Skeletal muscle tissue (tissue), 4 donors: ENCODE measurements around the gene CHST9. TPM values are rescaled to one million over a fixed set of nuclear protein-coding genes. Genes with fewer than 3 reads are reported as not detected.
"Not testable (repeated sequence)": the region's sequence is repeated elsewhere in the genome, so short reads cannot be mapped to it uniquely, and the experiment has no call there.

Experiments
- H3K27ac ChIP-seq: one replicate; pipeline ENCODE4 v1.7.0; 2013; ENCODE audit warnings: mild to moderate bottlenecking, low read depth, low read length, inconsistent platforms
- H3K27me3 ChIP-seq, 3 donors: one replicate each; pipeline ENCODE4 v1.7.0; 2013; ENCODE audit warnings: low read length in 3 of 3; ENCODE audit not compliant: control insufficient read depth in 3 of 3, insufficient read depth in 3 of 3
- H3K36me3 ChIP-seq, 3 donors: one replicate each; pipeline ENCODE4 v1.7.0; 2013; ENCODE audit warnings: low read length in 3 of 3; ENCODE audit not compliant: control insufficient read depth in 3 of 3, insufficient read depth in 3 of 3
- H3K4me1 ChIP-seq, 3 donors: one replicate each; pipeline ENCODE4 v1.7.0; 2013; ENCODE audit warnings: low read length in 3 of 3, mild to moderate bottlenecking in 3 of 3; ENCODE audit not compliant: control insufficient read depth in 3 of 3, insufficient read depth in 3 of 3
- H3K4me3 ChIP-seq, 3 donors: one replicate each; pipeline ENCODE4 v1.7.0; 2013; ENCODE audit warnings: low read length in 3 of 3
- H3K9ac ChIP-seq, 3 donors: one replicate each; pipeline ENCODE4 v1.7.0; 2013; ENCODE audit warnings: low read length in 3 of 3, mild to moderate bottlenecking in 3 of 3, moderate library complexity in 2 of 3, low read depth in 1 of 3
- H3K9me3 ChIP-seq, 3 donors: one replicate each; pipeline ENCODE4 v1.7.0; 2013; ENCODE audit warnings: low read length in 3 of 3; ENCODE audit not compliant: control insufficient read depth in 3 of 3
- total RNA-seq: library from RNA; depleted of rRNA; stranded (reverse); fragments of >200 nt; gene quantifications from one replicate; pipeline ENCODE4 v1.2.3, GENCODE V29; 2014
- donor health status: Osteomylitis.

The CHST9 gene
- total RNA-seq, 1 donor from 2014 or later: 0.52 TPM

DNA sequence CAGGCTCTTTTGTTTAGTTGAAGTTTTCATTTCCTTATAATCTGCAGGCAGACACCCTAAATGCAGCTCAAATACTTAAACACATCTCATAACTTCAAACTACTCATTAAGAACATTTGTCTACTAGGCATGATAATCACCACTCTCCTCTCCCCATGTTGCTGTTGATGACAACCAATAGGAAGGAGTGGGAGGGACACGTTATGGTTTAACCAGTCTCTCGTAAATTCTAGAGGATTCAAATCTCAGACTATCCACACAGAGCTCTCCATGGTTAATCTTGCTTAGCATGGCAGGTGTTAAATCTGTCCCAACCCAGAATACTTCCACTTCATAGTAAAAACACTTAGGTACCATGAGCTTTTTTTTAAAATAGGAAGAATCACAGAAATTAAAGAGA, 192.2 kb downstream of the CHST9 start:
- Histone ChIP-seq H3K9ac (no peak overlapping the region), H3K4me3 (no peak overlapping the region), H3K4me1 (no peaks in the 10 kb centered on the region), H3K9me3 (no peaks in the 10 kb centered on the region), H3K27ac (no peak overlapping the region), H3K36me3 (no peaks in the 10 kb centered on the region), H3K27me3 (no peaks in the 10 kb centered on the region)

DNA sequence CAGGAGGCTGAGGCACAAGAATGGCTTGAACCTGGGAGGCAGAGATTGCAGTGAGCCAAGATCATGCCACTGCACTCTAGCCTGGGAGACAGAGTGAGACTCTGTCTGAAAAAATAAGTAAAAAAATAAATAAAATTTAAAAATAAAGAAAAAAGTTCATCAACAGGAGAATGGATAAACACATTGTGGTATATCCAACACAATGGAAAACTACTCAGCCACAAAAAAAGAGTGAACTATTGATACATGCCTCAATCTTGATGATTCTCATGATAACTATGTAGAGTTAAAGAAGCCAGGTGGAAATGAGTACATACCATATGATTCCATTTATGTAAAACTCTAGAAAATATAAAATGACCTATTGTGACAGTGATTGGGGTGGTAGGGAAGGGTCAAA, 195.3 kb downstream of the CHST9 start:
- no peaks in the 10 kb centered on the region for H3K36me3 ChIP-seq
- H3K9ac ChIP-seq: no peak overlapping the region
- H3K27ac ChIP-seq: no peak overlapping the region
- H3K9me3 ChIP-seq: no peaks in the 10 kb centered on the region
- H3K4me3 ChIP-seq: no peak overlapping the region
- no peaks in the 10 kb centered on the region for H3K4me1 ChIP-seq
- no peaks in the 10 kb centered on the region for H3K27me3 ChIP-seq

DNA sequence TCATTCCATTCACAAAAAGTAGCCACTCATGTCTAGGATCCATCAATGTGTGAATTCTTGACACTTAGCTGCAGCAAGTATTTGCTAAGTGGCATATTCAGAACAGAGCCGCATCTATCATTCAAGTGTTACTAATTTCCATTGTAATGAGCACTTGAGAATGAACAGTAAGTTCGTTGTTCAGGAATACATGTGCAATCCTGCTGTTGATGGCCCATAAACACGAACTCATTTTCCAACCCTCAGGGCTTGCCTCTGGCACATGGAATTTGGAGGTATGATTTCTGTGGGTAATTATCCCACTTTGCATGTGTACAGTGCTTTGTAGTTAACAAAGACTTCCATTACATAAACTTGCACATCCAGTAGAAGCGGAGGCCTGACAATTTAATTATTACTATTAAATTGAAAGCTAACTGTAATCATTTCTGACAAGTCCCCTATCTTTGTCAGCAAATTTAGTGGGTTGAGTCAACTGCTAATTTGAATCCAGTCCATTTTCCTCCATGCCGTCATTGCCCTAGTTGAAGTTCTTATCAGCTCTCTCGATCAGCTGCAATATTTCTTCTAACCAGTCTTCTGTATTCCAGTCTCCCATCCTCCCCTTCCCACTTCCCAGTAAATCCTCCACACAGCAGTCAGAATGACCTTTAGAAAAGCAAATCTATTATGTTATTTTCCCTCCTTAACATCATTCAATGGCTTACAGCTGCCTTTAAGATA, 203.6 kb downstream of the CHST9 start:
- Histone ChIP-seq H3K4me1 (peaks cover 0 to under 1% (median 0%) of the 10 kb centered on the region in 3 donors), H3K36me3 (no peaks in the 10 kb centered on the region), H3K27ac (no peak overlapping the region), H3K27me3 (no peaks in the 10 kb centered on the region), H3K9me3 (no peaks in the 10 kb centered on the region), H3K4me3 (no peak overlapping the region), H3K9ac (no peak overlapping the region)

DNA sequence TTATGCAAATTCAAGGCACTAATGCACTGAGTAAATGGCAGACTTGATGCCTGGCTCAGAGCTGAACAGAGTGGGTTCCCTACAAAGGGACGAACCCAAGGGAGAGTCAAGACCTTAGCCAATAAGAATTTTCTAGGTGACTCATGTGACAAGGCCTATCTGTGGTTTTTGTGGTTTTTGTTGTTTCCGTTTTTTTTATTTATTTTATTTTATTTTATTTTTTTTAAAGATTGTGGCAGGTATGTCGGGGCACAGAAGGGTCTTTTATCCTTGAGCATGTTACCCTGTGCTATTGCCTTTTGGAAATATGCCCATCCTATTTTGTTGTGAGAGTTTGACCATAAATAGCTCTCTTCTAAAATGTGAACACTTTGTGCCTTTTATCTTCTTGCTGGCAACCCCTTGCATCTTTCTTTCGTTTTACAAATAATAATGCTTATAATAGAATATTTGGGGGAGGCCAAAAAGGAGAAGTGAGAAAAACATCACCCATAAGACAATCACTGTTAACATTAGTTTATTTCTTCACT, 206.2 kb downstream of the CHST9 start:
- Histone ChIP-seq H3K27ac (no peak overlapping the region), H3K9ac (no peak overlapping the region), H3K36me3 (no peaks in the 10 kb centered on the region), H3K4me1 (peaks cover 0 to 3% (median 0%) of the 10 kb centered on the region in 3 donors), H3K27me3 (no peaks in the 10 kb centered on the region), H3K4me3 (no peak overlapping the region), H3K9me3 (no peaks in the 10 kb centered on the region)

DNA sequence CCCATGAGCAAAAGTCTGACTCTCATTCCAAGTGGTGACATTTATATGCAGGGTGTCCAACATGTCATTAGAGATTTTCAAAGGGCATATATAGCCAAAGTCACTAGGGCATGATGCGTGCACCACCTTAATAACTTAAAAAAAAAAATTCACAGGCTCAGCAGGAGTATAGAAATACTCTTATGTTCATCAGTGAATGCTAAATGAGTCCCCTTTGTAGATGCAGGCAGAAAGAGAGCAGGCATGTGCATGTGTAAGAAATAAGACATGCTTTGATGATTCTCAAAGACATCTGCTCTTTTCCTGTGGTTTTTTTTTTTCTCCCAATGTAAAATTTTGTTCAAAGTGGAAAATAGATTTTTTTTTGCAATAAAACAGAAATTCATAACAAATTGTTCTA, 207.3 kb downstream of the CHST9 start:
- peaks cover 0 to 3% (median 0%) of the 10 kb centered on the region in 3 donors for H3K4me1 ChIP-seq
- H3K27ac ChIP-seq: no peak overlapping the region
- no peaks in the 10 kb centered on the region for H3K27me3 ChIP-seq
- no peaks in the 10 kb centered on the region for H3K36me3 ChIP-seq
- H3K4me3 ChIP-seq: no peak overlapping the region
- H3K9ac ChIP-seq: no peak overlapping the region
- no peaks in the 10 kb centered on the region for H3K9me3 ChIP-seq

DNA sequence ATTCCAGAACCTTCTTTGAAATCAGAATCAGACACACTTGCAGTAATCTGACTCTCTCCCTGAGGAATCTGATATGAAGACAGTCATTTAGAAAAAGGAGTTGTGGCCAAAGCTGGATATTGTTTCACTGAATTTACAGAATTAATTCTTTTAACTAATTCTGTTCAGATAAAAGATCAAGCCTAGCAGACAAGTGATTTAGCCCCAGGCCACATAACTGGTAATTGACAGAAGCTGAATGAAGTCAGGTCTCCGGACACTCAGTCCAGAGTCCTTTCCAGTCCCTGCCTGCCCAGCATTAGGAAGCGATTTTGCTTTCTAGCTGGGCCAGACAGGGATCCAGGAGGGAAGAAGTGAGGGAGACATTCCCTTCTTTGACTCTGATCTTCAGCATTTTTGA, 208.9 kb downstream of the CHST9 start:
- no peak overlapping the region for H3K27ac ChIP-seq
- H3K27me3 ChIP-seq: no peaks in the 10 kb centered on the region
- H3K9ac ChIP-seq: no peak overlapping the region
- no peaks in the 10 kb centered on the region for H3K9me3 ChIP-seq
- peaks cover 0 to 3% (median 3%) of the 10 kb centered on the region in 3 donors for H3K4me1 ChIP-seq
- no peaks in the 10 kb centered on the region for H3K36me3 ChIP-seq
- H3K4me3 ChIP-seq: no peak overlapping the region

DNA sequence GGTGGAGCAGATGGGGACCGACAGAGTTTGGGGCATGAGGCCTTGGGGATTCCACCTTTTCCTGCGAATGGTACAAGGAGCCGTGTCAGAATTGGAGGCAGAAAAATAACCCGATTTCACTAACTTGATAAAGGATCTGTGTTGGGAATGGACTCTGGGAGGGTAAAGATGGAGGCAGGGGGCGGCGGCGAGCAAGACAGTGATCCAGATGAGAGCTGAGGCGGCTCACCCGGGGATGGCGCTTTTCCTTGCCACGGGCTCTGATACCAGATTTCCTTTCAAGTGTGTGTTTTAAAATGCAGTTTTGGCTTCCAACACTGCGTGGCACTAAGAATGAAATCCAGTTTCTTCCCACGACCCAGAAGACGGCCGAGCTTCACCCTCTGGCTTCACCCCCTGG, 212.6 kb downstream of the CHST9 start:
- not testable (repeated sequence) for H3K9me3 ChIP-seq, H3K4me1 ChIP-seq, H3K9ac ChIP-seq, H3K36me3 ChIP-seq, H3K27me3 ChIP-seq, H3K27ac ChIP-seq, H3K4me3 ChIP-seq

DNA sequence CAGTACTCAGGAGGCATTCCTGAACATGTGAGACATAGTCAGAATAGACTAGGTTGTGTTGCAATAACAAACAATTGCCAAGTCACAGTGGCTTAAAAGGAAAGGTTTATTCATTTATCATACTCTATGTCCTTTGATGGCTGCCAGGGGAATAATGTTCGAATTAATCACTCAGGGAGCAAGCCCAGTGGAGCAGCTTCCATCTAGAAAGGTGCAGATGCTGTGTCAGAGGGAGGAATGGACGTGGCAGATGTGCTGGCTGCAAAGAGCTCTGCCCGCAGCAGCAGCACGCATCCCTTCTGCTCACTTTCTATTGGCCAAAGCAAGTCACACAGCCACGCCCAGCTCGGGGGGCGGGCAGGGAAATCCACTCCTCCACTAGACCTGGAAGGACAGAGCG, 213.7 kb downstream of the CHST9 start:
- peaks cover 0 to 3% (median 2%) of the 10 kb centered on the region in 3 donors for H3K4me1 ChIP-seq
- no peaks in the 10 kb centered on the region for H3K9me3 ChIP-seq
- H3K36me3 ChIP-seq: no peaks in the 10 kb centered on the region
- no peak overlapping the region for H3K4me3 ChIP-seq
- H3K27me3 ChIP-seq: no peaks in the 10 kb centered on the region
- no peak overlapping the region for H3K9ac ChIP-seq
- no peak overlapping the region for H3K27ac ChIP-seq

DNA sequence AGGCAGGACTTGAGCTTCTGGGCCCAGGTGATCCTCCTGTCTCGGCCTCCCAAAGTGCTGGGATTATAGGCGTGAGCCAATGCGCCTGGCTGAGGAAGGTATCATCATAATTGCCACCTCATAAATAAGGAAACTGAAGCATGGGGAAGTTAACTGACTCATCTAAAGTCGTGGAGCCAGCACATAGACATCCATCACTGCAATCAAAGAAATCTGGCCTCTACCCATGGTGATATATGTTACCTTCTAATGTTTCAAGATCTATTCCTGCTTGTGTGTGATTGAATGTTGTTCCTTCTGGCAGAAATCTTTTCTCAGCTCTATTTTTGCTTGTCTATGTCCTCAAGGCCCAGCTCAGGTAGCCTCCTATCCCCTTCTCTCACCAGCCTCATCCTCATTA, 214.5 kb downstream of the CHST9 start:
- Histone ChIP-seq H3K36me3 (no peaks in the 10 kb centered on the region), H3K4me3 (no peak overlapping the region), H3K27me3 (no peaks in the 10 kb centered on the region), H3K9ac (no peak overlapping the region), H3K9me3 (no peaks in the 10 kb centered on the region), H3K27ac (no peak overlapping the region), H3K4me1 (peaks cover 0 to 3% (median 0%) of the 10 kb centered on the region in 3 donors)

DNA sequence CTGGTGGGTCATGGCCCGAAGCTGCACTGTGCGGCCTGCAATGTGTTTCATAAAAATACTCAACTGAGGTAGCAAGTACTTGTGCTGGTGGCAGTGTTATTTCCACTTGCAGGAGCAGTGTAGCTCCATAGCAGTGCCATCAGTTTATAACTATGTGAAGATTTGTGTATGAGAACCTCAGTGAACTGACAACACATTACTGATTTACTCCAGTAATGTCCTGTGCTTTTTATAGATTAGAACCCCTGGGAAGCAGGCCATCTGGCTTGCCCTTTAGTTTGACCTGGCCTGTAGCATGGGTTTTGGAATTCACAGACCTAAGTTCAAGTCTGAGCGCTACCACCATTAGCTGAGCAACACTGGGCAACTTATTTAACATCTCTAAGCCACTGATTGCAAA, 219.9 kb downstream of the CHST9 start:
- H3K9ac ChIP-seq: no peak overlapping the region
- no peak overlapping the region for H3K4me3 ChIP-seq
- H3K4me1 ChIP-seq: peaks cover 0 to 11% (median 2%) of the 10 kb centered on the region in 3 donors
- H3K36me3 ChIP-seq: no peaks in the 10 kb centered on the region
- no peak overlapping the region for H3K27ac ChIP-seq
- H3K27me3 ChIP-seq: no peaks in the 10 kb centered on the region
- H3K9me3 ChIP-seq: no peaks in the 10 kb centered on the region
